Suprapubic skin (tissue), 4 donors: ENCODE results near the gene SLC44A4. TPM values are rescaled to one million over a fixed set of nuclear protein-coding genes. Genes with fewer than 3 reads are reported as not detected.

Experiments
- DNase-seq, 2 donors: peaks; one replicate each; pipeline ENCODE4 v3.0.0-alpha.2; 2019; ENCODE audit warnings: low spot score in 2 of 2
- H3K27ac ChIP-seq: fragments of 200-600 bp; sonication (generic); one replicate; pipeline ENCODE4 v1.5.1; 2019
- H3K27me3 ChIP-seq: fragments of 200-600 bp; sonication (generic); one replicate; pipeline ENCODE4 v1.5.1; 2019
- H3K36me3 ChIP-seq: fragments of 200-600 bp; sonication (generic); one replicate; pipeline ENCODE4 v1.5.1; 2019
- H3K4me1 ChIP-seq: fragments of 200-600 bp; sonication (generic); one replicate; pipeline ENCODE4 v1.5.1; 2019
- H3K4me3 ChIP-seq: fragments of 200-600 bp; sonication (generic); one replicate; pipeline ENCODE4 v1.5.1; 2019; ENCODE audit warnings: mild to moderate bottlenecking
- H3K9me3 ChIP-seq: fragments of 200-600 bp; sonication (generic); one replicate; pipeline ENCODE4 v1.5.1; 2019
- EP300 ChIP-seq: sonication (generic); formaldehyde crosslinking; IDR thresholded peaks from one replicate; pipeline ENCODE4 v1.6.1; 2017; ENCODE audit warnings: antibody characterized with exemption
- POLR2A ChIP-seq, 2 donors: fragments of 450-650 bp; IDR thresholded peaks; one replicate each; pipeline ENCODE4 v1.6.1; 2017; ENCODE audit warnings: antibody characterized with exemption in 2 of 2, mild to moderate bottlenecking in 2 of 2, moderate library complexity in 2 of 2
- POLR2AphosphoS5 ChIP-seq, 3 donors: sonication (generic); formaldehyde crosslinking; IDR thresholded peaks; one replicate each; pipeline ENCODE4 v1.6.1; 2017; ENCODE audit warnings: antibody characterized with exemption in 3 of 3
- WGBS: methylation state at CpG from one replicate; pipeline ENCODE4 v1.1.5; 2018; 5-methylcytosine and 5-hydroxymethylcytosine counted together
- total RNA-seq, 4 donors: library from RNA; depleted of rRNA; stranded (reverse); fragments of >200 nt; gene quantifications; one replicate each; pipeline ENCODE4 v1.1.0, GENCODE V29; 2016
- TF ChIP-seq, protein P1 (sequence below), 2 donors: fragments of 200-600 bp in 1 of 2; fragments of 450-650 bp in 1 of 2; sonication (generic) in 1 of 2; IDR thresholded peaks; one replicate each; pipeline ENCODE4 v1.5.1; 2016 to 2019; ENCODE audit warnings: antibody characterized with exemption in 2 of 2, mild to moderate bottlenecking in 1 of 2, moderate library complexity in 1 of 2

SLC44A4 gene
- 1 to 10 TPM; 1.4 to 7.4 (median 4.1) TPM for total RNA-seq

DNA sequence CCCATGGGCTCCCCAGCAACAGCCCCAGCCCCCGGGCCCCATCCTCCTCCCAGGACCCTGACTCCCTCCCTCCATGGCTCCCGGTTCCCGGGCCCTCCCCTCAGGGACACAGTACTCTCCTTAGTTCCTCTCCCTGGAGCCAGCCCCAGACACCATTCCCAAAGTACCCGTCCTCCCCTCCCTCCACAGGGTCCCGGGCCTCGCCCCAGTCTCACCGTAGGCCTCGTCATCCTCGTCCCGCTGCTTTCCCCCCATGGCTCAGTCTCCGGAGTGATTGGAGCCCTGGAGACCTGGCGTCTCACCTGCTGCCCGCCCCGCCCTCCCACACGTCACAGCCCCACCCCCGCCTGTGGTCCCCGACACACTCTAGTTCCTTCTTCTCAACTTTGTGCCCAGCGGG lies at the start of gene SLC44A4:
Gene SLC44A4 (minus strand): TSS at position 272 of the 400 bp plus-strand sequence. CDS start 17 bp downstream, at position 255.
- H3K27ac ChIP-seq = no peak within 1 kb of the TSS
- no peaks in the 10 kb centered on the region for H3K4me1 ChIP-seq
- H3K4me3 ChIP-seq = peak within 1 kb of the TSS; percentile 5
- no peaks in the 10 kb centered on the region for H3K27me3 ChIP-seq
- peaks cover 41% of the 10 kb centered on the region for H3K36me3 ChIP-seq
- TF ChIP-seq EP300 (no peak), POLR2AphosphoS5 (IDR thresholded peaks at IDR 0.05) (no peak), POLR2A (IDR thresholded peaks at IDR 0.05) (no peak)
- TF ChIP-seq, protein P1, sequence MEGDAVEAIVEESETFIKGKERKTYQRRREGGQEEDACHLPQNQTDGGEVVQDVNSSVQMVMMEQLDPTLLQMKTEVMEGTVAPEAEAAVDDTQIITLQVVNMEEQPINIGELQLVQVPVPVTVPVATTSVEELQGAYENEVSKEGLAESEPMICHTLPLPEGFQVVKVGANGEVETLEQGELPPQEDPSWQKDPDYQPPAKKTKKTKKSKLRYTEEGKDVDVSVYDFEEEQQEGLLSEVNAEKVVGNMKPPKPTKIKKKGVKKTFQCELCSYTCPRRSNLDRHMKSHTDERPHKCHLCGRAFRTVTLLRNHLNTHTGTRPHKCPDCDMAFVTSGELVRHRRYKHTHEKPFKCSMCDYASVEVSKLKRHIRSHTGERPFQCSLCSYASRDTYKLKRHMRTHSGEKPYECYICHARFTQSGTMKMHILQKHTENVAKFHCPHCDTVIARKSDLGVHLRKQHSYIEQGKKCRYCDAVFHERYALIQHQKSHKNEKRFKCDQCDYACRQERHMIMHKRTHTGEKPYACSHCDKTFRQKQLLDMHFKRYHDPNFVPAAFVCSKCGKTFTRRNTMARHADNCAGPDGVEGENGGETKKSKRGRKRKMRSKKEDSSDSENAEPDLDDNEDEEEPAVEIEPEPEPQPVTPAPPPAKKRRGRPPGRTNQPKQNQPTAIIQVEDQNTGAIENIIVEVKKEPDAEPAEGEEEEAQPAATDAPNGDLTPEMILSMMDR (IDR thresholded peaks at IDR 0.05) = no peak
- no peak for DNase-seq
- no peaks in the 10 kb centered on the region for H3K9me3 ChIP-seq
- 48% methylated on average over 18 of the region's 18 CpGs for WGBS

DNA sequence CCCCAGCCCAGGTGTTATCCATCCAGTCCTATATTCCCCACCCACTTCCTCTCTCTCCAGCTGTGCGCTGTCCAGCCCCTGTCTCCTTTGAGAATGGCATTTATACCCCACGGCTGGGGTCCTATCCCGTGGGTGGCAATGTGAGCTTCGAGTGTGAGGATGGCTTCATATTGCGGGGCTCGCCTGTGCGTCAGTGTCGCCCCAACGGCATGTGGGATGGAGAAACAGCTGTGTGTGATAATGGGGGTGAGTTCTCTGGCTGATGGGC lies 49.8 kb upstream of the SLC44A4 start:
- H3K4me3 ChIP-seq = no peak overlapping the region
- H3K4me1 ChIP-seq = no peaks in the 10 kb centered on the region
- H3K27me3 ChIP-seq = no peaks in the 10 kb centered on the region
- H3K9me3 ChIP-seq = no peaks in the 10 kb centered on the region
- no peak overlapping the region for H3K27ac ChIP-seq
- no peak for DNase-seq
- 85% methylated on average over 5 of the region's 9 CpGs for WGBS
- TF ChIP-seq, protein P1 (IDR thresholded peaks at IDR 0.05) = no peak
- no peak for TF ChIP-seq POLR2AphosphoS5 (IDR thresholded peaks at IDR 0.05)
- TF ChIP-seq POLR2A (IDR thresholded peaks at IDR 0.05) = no peak
- no peak for TF ChIP-seq EP300
- no peaks in the 10 kb centered on the region for H3K36me3 ChIP-seq

DNA sequence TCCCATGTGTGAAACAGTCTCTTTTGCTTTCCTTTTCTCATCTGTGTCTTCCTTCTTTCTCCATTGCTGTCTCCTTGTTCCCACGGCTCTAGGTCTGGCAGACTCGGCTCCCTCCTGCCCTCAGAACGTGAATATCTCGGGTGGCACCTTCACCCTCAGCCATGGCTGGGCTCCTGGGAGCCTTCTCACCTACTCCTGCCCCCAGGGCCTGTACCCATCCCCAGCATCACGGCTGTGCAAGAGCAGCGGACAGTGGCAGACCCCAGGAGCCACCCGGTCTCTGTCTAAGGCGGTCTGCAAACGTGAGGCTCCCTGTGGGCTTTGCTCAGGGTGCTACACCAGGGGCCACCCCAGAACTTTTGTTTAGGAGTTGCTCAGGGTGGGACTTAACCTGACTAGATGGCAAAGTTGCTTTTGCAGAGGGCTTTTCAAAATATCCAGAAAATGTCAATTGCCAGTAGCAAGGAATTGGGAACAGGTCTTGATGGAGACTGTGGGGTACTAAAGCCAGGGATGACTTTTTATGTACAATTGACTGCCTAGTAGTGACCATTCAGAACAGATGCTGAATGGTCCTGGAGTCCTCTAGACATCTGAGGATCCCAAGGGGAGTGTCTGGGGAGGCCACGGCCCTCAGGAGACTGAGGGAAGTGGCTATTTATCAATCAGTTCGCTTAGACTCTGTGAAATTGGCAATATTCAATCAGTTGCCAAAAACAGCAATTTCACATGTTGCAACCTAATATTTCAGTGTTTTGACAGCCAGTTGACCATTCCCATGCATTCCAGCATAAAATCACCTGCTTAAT lies 49.3 kb upstream of the SLC44A4 start:
- Histone ChIP-seq H3K4me1 (no peaks in the 10 kb centered on the region), H3K27ac (no peak overlapping the region), H3K9me3 (no peaks in the 10 kb centered on the region), H3K4me3 (peak overlapping the region; percentile 26), H3K27me3 (no peaks in the 10 kb centered on the region), H3K36me3 (no peaks in the 10 kb centered on the region)
- DNase-seq = no peak
- WGBS = 81% methylated on average over 11 of the region's 11 CpGs
- TF ChIP-seq POLR2A (IDR thresholded peaks at IDR 0.05) (no peak), EP300 (no peak), POLR2AphosphoS5 (IDR thresholded peaks at IDR 0.05) (no peak)
- TF ChIP-seq, protein P1 (IDR thresholded peaks at IDR 0.05) = no peak

DNA sequence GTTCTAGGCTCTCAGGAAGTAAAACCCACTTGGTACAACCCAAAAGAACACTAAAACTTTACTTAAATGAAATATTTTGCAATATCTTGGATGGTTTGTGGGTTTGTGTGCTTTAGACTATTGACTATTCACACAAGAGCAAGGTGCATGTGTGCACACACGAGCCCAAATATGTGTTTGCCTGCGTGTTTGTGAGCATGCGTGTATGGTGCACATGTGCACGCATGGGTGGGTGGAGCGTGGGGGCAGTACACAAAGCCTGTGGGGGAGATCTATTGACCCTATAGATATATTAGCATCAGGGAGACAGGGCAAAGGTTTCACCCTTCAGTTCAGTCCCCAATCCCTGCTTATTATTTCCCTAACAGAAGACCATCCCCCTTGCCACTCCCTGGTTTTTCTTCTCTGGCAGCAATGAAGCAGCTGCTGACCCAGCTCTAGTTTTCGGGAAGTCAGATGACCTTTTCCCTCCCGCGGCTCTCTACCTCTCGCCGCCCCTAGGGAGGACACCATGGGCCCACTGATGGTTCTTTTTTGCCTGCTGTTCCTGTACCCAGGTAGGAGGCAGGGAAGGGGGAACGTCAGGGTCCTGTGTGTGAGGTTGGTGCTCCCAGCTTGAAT lies 48.6 kb upstream of the SLC44A4 start, which contains the start of gene C2:
Gene C2 (plus strand): TSS at position 476 of the 621 bp plus-strand sequence. CDS start 36 bp downstream, at position 512.
- Histone ChIP-seq H3K36me3 (no peaks in the 10 kb centered on the region), H3K4me3 (peak within 1 kb of the TSS; percentile 26), H3K27me3 (no peaks in the 10 kb centered on the region), H3K27ac (no peak within 1 kb of the TSS), H3K9me3 (no peaks in the 10 kb centered on the region), H3K4me1 (no peaks in the 10 kb centered on the region)
- DNase-seq = no peak
- TF ChIP-seq POLR2AphosphoS5 (IDR thresholded peaks at IDR 0.05) (no peak), POLR2A (IDR thresholded peaks at IDR 0.05) (no peak), EP300 (no peak)
- TF ChIP-seq, protein P1 (IDR thresholded peaks at IDR 0.05) = no peak
- WGBS = 75% methylated on average over 11 of the region's 11 CpGs

DNA sequence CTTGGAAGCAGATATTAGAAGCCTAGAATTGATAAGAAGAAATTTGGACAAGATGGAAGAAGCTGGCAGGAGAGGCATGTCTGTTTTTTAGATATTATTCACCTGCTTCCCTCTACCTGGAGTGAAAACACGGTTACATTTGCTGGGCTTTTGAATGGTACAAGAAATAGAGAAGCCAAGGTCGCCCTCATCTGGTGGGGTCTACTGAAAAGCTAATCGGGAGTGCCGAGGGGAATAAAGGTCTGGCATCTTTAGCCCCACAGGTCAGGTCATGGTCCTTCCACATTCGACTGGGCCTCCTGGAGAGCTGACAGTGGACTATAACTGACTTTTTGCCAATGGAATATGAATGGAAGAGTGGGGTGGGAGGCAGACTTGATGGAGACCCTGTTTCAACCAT lies 44.1 kb upstream of the SLC44A4 start:
- no peaks in the 10 kb centered on the region for H3K36me3 ChIP-seq
- H3K4me3 ChIP-seq = no peak overlapping the region
- no peaks in the 10 kb centered on the region for H3K9me3 ChIP-seq
- WGBS = 24% methylated on average over 5 of the region's 5 CpGs
- no peak overlapping the region for H3K27ac ChIP-seq
- no peaks in the 10 kb centered on the region for H3K4me1 ChIP-seq
- no peaks in the 10 kb centered on the region for H3K27me3 ChIP-seq
- DNase-seq = no peak
- no peak for TF ChIP-seq POLR2A (IDR thresholded peaks at IDR 0.05)
- TF ChIP-seq POLR2AphosphoS5 (IDR thresholded peaks at IDR 0.05) = no peak
